Prostate gland (tissue), 2 donors: ENCODE data around the gene CLTB. TPM values are rescaled to one million over a fixed set of nuclear protein-coding genes. Genes with fewer than 3 reads are reported as not detected.

ENCODE experiments used
- DNase-seq: peaks from one replicate; pipeline ENCODE4 v3.0.0-alpha.2; 2019; ENCODE audit warnings: low spot score
- H3K27ac ChIP-seq, 2 donors: fragments of 200-600 bp; sonication (generic); 2 replicates each; pipeline ENCODE4 v1.5.1; 2017 to 2019
- H3K27me3 ChIP-seq: fragments of 200-600 bp; sonication (generic); replicated peaks from 2 replicates; pipeline ENCODE4 v1.5.1; 2019; ENCODE audit not compliant: insufficient read depth
- H3K36me3 ChIP-seq, 2 donors: fragments of 200-600 bp; sonication (generic); 1 replicate in 1 of 2; 2 replicates in 1 of 2; pipeline versions ENCODE4 v1.5.1 to v1.8.1; 2017 to 2019
- H3K4me1 ChIP-seq: fragments of 200-600 bp; sonication (generic); replicated peaks from 2 replicates; pipeline ENCODE4 v1.5.1; 2019
- H3K4me3 ChIP-seq, 2 donors: fragments of 200-600 bp; sonication (generic); 2 replicates each; pipeline ENCODE4 v1.5.1; 2017 to 2019
- H3K9me3 ChIP-seq: fragments of 200-600 bp; sonication (generic); 2 replicates; pipeline ENCODE4 v1.5.1; 2017
- POLR2A ChIP-seq: fragments of 450-650 bp; IDR thresholded peaks from one replicate; pipeline ENCODE4 v1.6.1; 2016; ENCODE audit warnings: antibody characterized with exemption, mild to moderate bottlenecking
- POLR2AphosphoS5 ChIP-seq: sonication (generic); formaldehyde crosslinking; IDR thresholded peaks from one replicate; pipeline ENCODE4 v1.6.1; 2017; ENCODE audit warnings: antibody characterized with exemption
- WGBS: methylation state at CpG from one replicate; pipeline ENCODE4 v1.1.5; 2018; 5-methylcytosine and 5-hydroxymethylcytosine counted together
- intact Hi-C: fragments of 100-400 bp; cut with DNase I; formaldehyde crosslinking; loops from one replicate; pipeline ENCODE4 v1.14.2; 2022
- total RNA-seq, 2 donors: library from RNA; depleted of rRNA; stranded (reverse); fragments of >200 nt; gene quantifications; one replicate each; pipeline ENCODE4 v1.1.0, GENCODE V29; 2016
- TF ChIP-seq, protein P1 (sequence below), 4 experiments: fragments of 200-600 bp in 2 of 4; fragments of 450-650 bp in 2 of 4; sonication (generic) in 2 of 4; IDR thresholded peaks; 1 replicate in 3 of 4; 2 replicates in 1 of 4; pipeline ENCODE4 v1.5.1; 2016 to 2019; ENCODE audit warnings: antibody characterized with exemption in 4 of 4, mild to moderate bottlenecking in 2 of 4, moderate library complexity in 2 of 4

Gene CLTB
- total RNA-seq, 2 donors from 2014 or later: 105 to 125 TPM

GRCh38 chr5:176420972-176421544, 4.7 kb upstream of the CLTB start:
- Histone ChIP-seq H3K27me3 (no peaks in the 10 kb centered on the region), H3K4me1 (no peaks in the 10 kb centered on the region), H3K9me3 (no peaks in the 10 kb centered on the region), H3K36me3 (no peaks in the 10 kb centered on the region), H3K4me3 (no peak overlapping the region), H3K27ac (no peak overlapping the region)
- no peak for DNase-seq
- 73% methylated on average over 2 of the region's 2 CpGs for WGBS
- TF ChIP-seq, protein P1, sequence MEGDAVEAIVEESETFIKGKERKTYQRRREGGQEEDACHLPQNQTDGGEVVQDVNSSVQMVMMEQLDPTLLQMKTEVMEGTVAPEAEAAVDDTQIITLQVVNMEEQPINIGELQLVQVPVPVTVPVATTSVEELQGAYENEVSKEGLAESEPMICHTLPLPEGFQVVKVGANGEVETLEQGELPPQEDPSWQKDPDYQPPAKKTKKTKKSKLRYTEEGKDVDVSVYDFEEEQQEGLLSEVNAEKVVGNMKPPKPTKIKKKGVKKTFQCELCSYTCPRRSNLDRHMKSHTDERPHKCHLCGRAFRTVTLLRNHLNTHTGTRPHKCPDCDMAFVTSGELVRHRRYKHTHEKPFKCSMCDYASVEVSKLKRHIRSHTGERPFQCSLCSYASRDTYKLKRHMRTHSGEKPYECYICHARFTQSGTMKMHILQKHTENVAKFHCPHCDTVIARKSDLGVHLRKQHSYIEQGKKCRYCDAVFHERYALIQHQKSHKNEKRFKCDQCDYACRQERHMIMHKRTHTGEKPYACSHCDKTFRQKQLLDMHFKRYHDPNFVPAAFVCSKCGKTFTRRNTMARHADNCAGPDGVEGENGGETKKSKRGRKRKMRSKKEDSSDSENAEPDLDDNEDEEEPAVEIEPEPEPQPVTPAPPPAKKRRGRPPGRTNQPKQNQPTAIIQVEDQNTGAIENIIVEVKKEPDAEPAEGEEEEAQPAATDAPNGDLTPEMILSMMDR (IDR thresholded peaks at IDR 0.05): no peak
- TF ChIP-seq POLR2A (no peak), POLR2AphosphoS5 (no peak)
- intact Hi-C loops: no loop called here

GRCh38 chr5:176420086-176420485, 3.7 kb upstream of the CLTB start:
- no peak overlapping the region for H3K27ac ChIP-seq
- no peaks in the 10 kb centered on the region for H3K36me3 ChIP-seq
- H3K4me3 ChIP-seq: no peak overlapping the region
- no peak for DNase-seq
- no peaks in the 10 kb centered on the region for H3K9me3 ChIP-seq
- TF ChIP-seq, protein P1 (IDR thresholded peaks at IDR 0.05): no peak
- TF ChIP-seq POLR2A: no peak
- TF ChIP-seq POLR2AphosphoS5: no peak
- WGBS: 93% methylated on average over 5 of the region's 5 CpGs
- no peaks in the 10 kb centered on the region for H3K4me1 ChIP-seq
- intact Hi-C loops: no loop called here
- no peaks in the 10 kb centered on the region for H3K27me3 ChIP-seq

DNA sequence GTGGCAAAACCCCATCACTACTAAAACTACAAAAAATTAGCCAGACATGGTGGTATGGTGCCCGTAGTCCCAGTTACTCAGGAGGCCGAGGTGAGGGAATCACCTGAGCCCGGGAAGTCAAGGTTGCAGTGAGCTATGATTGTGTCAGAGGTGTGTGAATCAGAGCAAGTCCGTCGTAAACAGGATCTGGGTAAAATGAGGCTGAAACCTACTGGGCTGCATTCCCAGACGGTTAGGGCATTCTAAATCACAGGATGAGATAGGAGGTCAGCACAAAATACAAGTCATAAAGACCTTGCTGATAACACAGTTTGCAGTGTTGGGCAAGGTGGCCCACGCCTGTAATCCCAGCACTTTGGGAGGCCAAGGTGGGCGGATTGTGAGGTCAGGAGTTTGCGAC, 1.9 kb upstream of the CLTB start:
- Histone ChIP-seq H3K4me1 (no peaks in the 10 kb centered on the region), H3K27me3 (no peaks in the 10 kb centered on the region), H3K4me3 (no peak overlapping the region), H3K27ac (no peak overlapping the region), H3K9me3 (no peaks in the 10 kb centered on the region), H3K36me3 (no peaks in the 10 kb centered on the region)
- TF ChIP-seq POLR2A: peak; percentile 14
- no peak for TF ChIP-seq POLR2AphosphoS5
- TF ChIP-seq, protein P1 (IDR thresholded peaks at IDR 0.05): no peak
- intact Hi-C loops: loop anchor here (5.0 to 10.0 kb wide), 3 partner anchors 119 to 227 kb away; partner anchors contain the start of genes RNF44 and TSPAN17
- 76% methylated on average over 9 of the region's 9 CpGs for WGBS
- DNase-seq: no peak

DNA sequence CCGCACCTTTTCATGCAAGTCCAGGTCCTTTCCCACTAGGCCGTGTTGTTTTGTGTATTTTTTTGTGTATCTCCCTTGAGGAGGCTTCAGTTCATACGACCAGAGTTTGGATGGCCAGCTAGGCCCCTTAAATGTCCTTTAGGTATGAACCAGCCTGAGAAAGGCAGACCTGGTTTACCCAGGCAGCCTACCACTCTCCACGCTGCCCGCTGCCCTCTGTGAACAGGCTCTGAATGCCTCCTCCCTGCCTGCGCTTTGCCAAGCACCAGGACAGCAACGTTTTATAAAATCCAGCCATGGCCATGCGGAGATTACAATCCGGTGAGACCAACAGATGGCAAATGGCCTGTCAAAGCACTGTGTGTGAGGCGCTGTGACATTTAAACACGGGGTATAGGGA, 626 bp upstream of the CLTB start:
- intact Hi-C loops: loop anchor here (2.0 to 10.0 kb wide), 4 partner anchors 32 to 228 kb away; partner anchors contain the start of genes FAF2, RNF44 and TSPAN17
- WGBS: 80% methylated on average over 11 of the region's 11 CpGs
- TF ChIP-seq POLR2AphosphoS5 (no peak), POLR2A (no peak)
- TF ChIP-seq, protein P1 (IDR thresholded peaks at IDR 0.05): no peak
- H3K4me3 ChIP-seq: no peak overlapping the region
- H3K4me1 ChIP-seq: no peaks in the 10 kb centered on the region
- H3K27me3 ChIP-seq: no peaks in the 10 kb centered on the region
- DNase-seq: no peak
- no peaks in the 10 kb centered on the region for H3K9me3 ChIP-seq
- no peaks in the 10 kb centered on the region for H3K36me3 ChIP-seq
- peak overlapping the region; percentile 58 to 85 for H3K27ac ChIP-seq
